Stimulated activated CD4-positive, alpha-beta T cell treated with anti-CD3 and anti-CD28 coated beads, Interleukin-4, amount 100 ng/mL, for 1 hour (primary cell): ENCODE results near the gene CEP72.
"Not testable (repeated sequence)": the region's sequence is repeated elsewhere in the genome, so short reads cannot be mapped to it uniquely, and the experiment has no call there.

Experiments
- DNase-seq: peaks from one replicate; pipeline ENCODE4 v3.0.0-alpha.2; 2020

Gene CEP72

DNA sequence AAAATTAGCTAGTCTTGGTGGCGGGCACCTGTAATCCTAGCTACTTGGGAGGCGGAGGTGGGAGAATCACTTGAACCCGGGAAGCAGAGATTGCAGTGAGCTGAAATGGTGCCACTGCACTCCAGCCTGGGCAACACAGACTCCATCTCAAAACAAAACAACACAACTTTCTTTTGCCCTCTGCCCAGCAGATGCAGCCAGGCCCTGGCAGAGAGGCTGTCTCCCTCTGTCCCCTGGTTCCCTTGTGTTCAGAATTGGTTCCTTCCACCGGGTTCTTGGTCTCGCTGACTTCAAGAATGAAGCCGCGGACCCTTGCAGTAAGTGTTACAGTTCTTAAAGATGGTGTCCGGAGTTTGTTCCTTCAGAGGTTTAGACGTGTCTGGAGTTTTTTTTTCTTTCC is 30.2 kb upstream of the CEP72 start:
- no peak for DNase-seq

DNA sequence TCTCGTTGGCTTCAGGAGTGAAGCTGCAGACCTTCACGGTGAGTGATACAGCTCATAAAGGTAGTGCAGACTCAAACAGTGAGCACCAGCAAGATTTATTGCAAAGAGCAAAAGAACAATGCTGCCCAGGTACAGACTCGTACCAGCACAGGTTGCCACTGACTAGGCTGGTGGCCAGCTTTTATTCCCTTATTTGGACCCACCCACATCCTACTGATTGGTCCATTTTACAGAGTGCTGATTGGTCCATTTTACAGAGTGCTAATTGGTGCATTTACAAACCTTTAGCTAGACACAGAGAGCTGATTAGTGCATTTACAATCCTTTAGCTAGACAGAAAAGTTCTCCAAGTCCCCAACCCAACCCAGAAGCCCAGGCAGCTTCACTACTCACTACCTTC is 29.7 kb upstream of the CEP72 start:
- DNase-seq = not testable (repeated sequence)

DNA sequence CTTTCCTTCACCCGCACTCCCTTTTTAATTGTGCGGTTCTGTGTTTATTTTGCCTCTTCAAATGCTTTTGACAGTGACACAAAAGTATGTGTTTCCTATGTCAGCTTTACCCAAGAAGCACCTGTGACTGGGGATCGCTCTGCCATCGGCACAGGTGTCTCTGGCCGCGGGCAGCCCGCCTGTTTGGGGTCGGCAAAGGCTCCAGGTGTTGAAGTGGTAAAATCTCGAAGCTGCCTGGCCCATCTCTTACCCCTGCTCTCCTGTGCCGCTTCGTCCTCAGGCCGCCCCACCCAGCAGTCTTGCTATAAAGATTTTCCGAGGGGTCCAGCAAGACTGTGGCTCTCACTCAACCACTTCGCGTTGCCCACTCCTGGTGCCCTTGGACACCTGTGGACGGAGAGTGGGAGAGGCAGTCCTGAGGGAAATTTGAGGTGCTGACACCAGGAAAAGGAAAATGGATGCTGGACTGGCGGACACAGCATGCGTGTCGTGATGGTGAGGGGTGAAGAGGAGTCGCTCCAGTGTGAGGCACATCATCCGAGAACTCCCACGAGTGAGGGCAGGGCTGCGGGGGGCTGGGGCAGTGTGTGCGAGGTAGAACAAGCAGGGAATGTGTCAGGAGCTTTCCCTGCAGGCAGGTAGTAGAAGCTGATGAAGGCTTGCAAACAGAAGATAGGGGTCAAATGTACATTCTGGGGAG is 29.1 kb upstream of the CEP72 start:
- DNase-seq = no peak

DNA sequence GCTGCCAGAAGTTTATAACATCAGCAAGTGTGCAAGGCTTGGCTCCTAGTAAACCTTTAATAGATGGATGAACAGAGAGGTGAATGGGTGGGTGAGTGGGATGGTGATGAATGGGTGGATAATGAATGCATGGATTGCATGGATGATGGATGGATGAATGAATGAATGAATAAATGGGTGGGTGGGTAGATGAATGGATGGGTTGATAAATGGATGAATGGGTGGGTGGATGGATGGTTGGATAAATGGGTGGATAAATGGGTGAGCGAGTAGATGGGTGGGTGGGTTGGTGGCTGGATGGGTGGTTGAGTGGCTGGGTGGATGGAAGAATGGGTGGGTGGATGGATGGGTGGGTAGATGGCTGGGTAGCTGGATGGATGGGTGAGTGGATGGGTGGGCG is 28.5 kb upstream of the CEP72 start:
- DNase-seq = no peak

DNA sequence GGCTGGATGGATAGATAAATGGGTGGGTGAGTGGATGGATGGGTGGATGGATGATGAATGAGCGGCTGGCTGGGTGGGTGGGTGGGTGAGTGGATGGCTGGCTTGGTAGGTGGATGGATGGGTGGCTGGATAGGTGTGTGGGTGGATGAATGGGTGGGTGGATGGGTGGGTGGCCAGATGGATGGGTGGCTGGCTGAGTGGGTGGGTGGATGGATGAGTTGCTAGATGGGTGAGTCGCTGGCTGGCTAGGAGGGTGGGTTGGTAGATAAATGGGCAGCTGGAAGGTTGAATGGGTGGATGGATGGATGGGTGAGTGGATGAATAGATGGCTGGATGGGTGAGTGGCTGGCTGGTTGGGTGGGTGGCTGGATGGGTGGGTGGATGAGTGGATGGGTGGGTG is 27.9 kb upstream of the CEP72 start:
- no peak for DNase-seq

DNA sequence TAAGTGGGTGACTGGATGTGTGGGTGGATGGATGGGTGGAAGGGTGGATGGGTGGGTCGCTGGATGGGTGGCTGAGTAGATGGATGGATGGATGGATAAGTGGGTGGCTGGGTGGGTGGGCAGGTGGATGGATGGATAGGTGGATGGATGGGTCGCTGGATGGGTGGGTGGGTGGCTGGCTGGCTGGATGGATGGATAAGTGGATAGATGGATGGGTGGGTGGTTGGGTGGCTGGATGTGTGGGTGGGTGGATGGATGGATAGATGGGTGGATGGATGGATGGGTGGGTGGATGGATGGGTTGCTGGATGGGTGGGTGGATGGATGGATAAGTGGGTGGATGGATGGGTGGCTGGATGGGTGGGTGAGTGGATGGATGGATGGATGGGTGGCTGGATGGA is 27.3 kb upstream of the CEP72 start:
- no peak for DNase-seq

DNA sequence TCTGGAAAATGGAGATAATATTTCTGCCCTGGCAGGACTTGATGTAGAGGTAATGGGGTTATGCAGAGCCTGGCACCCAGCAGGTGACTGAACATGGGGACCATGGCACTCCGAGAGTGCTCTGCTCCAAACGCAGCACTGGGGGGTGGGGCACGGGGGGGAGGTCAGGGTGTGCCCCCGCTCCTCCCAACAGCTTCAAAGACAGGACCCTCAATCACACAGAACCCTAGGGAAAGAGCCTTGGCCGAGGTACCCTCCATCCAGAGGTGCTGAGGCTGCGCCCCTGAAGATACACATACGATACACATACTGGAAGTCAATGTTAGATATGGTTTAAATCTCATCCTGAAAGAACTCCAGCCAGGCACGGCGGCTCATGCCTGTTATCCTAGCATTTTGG is 26.6 kb upstream of the CEP72 start:
- DNase-seq = no peak

DNA sequence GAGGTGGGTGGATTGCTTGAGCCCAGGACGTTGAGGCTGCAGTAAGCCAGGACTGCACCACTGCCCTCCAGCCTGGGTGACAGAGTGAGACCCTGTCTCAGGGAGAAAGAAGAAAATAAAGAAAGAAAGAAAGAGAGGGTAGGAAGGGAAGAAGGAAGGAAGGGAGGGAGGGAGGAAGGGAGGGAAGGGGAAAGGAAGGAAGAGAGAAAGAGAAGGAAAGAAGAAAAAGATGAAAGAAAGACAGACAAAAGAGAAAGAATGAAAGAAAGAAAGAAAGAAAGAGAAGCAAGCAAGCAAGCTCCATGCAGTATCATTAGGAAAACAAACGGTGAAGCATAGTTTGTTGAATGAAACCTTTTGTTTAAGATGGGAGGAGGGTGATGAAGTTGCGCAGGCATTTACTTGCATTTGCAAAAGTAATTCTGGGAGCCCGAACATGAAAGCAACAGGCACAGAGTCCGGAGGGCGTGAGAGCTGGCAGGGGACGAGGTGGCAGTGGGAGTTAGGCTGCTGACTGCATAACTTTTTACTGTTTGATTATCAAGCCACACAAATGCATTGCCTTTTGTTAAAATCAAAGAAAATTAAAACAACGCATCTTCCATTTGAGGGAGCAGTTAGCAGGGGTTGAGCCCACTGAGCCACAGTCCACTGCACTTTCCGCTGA is 26.0 kb upstream of the CEP72 start:
- no peak for DNase-seq

DNA sequence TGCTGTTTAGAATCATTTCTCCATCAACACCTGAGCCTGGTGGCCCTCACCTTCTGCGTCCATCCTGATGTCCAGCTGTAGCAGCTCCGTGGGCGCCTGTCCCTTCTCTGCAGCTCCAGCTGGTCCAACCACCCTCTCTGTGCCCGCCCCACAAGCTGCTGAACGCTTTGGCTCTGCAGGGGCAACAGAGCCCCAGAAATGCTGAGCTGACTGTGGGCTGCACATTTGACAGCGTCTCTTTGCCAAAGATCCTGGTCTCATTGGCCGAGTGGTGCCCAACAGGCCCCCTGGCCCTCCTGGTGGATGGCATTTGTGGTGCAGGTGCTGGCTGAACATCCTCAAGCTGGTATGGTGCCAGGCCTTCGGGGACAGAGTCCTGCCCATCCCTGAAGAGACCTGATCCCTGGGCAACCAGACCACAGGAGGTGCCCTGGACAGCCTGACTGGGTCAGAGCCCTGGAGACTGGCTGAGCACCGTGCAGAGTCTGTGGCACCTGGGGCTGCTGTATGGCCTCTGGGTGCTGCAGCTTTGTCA is 25.3 kb upstream of the CEP72 start:
- no peak for DNase-seq

DNA sequence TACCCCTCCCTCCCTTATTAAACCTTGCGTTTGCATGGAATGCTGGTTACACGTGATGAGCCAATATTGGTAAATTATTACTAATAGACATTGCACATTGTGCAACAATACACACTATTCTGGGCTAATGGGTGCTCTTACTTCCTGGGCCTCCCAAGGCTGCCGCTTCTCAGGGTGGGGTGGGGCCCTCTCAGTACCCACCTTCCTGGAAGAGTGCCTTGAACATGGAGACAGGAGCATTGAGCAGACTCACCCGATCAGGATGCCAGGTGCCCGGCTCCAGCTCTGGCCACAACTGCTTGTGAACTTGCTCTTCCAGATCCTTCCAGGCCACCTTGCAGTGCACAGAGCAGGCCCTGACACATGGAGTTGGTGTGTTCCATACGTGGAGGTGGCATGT is 24.7 kb upstream of the CEP72 start:
- DNase-seq = no peak

DNA sequence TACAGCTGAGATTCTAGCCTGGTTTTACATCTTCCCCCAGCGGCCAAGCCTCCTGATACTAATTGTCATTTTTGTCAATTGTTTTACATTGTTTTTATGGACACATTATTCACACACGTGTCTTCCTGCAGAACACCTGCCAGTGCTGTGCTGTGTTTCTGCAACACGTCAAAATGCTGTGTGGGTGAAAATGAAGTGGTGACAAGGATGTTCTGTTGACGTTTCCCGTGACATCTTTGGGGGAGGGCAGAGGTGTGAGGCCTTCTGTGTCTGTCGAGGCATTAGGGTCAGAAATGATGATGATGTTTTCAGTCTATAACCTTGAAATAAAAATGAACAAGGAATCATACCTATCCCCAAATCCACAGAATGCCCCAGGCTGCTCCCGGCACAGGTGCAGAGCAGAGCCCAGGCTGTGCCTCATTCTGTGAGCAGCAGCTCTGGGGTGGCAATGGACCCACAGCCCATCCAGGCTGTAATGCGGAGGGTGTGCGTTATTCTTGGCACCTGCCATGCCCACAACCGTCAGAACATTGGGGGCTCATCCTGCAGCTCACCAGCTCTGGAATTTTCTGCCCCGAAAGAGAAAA is 23.6 kb upstream of the CEP72 start:
- DNase-seq = no peak

DNA sequence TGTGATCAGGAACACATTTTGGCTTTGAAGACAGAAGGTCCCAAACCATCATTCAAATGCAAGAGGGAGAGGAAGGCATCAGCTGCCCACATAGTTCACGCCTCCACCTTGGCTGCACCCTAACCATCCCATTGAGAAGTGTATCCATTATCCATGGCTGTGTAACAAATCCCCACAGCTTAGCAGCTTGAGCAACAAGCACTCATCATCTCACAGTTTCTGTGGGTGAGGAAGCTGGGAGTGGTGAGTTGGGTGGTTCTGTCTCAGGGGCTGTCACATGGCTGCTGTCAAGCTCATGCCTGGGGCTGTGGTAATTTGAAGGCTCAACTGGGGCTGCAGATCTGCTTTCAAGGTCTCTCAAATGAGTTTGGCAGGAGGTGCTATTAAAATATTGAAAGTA is 23.0 kb upstream of the CEP72 start:
- DNase-seq = no peak

DNA sequence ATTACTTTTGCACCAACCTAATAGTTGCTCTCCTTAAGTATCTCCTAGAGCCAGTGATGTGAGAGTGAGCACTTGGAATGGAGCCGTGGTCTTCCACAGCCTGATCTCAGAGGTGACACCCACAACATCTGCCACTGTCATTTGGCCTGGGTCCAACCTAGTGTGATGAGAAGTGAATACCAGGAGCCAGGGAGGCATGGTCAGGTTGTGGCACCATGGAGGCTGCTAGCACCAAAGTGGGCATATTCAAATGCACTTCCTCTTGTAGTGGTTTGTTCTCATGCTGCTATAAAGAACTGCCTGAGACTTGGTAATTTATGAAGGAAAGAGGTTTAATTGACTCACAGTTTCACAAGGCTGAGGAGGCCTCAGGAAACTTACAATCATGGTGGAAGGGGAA is 22.6 kb upstream of the CEP72 start:
- DNase-seq = no peak

DNA sequence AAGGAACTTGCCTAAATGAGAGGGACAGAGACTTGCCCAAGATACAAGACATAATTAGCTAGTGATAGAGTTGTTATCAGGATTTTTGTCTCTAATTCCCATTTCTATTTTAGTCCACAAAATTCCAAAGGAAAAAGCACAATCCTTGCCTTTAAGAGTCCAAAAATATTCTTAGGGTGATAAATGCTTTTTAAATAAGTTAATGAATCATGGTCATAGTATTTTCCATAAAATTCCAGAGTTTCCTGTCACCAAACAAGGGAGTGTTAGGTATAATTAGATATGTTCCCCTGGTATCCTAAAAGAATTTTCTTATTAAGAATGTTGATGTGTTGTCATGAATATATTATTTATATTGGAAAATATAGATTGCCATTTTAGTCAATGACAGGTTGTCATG is 21.8 kb upstream of the CEP72 start:
- no peak for DNase-seq

DNA sequence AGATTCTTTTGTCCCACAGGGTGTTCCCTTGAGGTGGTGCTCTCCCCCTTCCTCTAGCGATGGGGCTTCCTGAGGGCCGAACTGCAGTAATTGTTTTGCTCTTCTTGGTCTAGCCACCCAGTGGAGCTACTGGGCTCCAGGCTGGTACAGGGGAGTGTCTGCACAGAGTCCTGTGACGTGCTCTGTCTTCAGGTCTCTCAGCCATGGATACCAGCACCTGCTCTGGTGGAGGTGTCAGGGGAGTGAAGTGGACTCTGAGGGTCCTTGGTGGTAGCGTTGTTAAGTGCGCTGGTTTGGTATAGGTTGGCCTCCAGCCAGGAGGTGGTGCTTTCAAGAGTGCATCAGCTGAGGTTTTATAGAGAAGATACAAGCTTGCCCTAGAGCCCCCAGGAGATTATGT is 20.4 kb upstream of the CEP72 start:
- no peak for DNase-seq

DNA sequence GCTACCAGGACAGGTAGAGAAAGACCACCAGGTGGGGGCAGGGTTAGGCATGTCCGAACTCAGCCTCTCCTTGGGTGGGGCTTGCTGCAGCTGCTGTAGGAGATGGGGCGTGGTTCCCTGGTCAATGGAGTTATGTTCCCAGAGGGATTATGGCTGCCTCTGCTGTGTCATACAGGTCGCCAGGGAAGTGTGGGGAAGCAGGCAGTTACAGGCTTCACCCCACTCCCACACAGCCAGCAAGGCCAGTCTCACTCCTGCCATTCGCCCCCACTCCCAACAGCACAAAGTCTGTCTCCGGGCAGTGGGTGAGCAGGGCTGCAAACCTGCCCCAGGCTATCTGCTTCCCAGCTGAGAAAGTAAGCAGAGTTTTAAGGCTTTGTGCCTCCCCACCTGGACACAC is 20.0 kb upstream of the CEP72 start:
- no peak for DNase-seq

DNA sequence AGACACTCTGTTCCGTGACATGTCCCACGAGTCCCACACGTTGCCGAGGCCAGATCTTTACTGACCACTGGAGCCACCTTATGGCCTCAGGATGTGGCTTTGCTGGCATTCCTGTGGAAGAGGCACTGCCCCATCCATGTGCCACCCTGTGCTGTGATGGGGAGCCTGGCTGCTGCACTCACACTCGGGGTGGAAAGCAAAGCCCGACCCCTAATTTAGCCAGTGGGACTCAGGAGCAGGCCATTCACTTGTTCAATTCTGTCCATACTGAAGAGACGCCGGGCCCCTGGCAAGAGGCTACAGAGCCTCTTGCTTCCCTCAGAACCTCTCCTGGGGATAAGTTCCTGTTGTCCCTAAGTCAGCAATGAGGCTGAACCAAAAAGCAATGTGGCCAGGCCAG is 18.6 kb upstream of the CEP72 start:
- DNase-seq = no peak

DNA sequence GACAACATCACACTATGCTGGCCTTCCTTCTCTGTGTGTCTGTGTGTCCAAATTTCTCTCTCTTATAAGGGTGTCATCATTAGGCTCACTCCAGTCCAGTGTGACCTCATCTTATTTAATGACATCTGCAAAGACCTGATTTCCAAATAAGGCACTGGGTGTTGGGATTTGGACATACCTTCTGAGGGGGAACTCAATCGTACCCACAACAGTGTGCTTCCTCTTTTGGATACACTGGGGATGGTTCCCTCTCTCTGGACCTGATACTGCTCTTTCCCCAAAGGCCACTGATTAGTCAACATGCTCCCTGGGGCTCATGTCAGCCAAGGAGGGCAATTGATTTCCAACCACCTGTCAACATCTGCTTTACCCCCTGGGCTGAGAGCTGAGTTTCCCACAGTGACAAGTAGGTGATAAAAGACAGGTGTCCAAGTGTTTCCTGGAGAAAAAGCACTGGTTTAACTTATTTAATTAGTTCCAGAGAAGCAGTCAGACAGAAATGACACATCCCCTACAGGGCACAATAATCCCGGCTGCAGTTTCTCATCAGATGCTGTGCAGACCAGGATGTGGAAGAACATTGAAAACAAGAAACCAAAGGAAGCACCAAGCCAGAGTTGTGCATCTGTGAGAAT is 17.8 kb upstream of the CEP72 start:
- no peak for DNase-seq

DNA sequence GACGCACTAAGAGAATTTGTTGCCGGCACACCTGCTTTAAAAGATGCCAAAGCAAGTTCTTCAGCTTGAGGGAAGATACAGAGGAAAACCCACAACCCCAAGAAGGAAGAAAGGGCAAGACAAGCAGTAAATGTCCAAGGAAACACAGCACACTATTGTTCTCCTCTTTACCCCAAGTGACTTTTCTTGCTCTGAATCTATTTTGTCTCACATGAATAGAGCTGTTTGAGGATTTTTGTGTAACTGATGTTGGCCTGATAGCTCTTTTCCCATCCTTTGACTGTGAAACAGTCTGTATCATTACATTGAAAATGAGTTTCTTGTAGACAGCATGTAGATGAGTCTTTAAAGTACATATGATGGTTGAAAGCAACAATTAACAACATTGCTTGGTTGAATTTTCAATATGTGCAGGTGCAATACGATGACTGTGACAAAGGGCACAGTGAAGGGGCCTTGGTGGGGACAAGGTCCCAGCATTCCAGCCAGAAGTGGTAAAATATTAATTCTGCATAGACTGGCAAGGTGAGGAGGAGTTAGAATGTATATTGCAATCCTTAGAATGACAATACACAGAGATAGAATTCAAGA is 16.8 kb upstream of the CEP72 start:
- DNase-seq = no peak

DNA sequence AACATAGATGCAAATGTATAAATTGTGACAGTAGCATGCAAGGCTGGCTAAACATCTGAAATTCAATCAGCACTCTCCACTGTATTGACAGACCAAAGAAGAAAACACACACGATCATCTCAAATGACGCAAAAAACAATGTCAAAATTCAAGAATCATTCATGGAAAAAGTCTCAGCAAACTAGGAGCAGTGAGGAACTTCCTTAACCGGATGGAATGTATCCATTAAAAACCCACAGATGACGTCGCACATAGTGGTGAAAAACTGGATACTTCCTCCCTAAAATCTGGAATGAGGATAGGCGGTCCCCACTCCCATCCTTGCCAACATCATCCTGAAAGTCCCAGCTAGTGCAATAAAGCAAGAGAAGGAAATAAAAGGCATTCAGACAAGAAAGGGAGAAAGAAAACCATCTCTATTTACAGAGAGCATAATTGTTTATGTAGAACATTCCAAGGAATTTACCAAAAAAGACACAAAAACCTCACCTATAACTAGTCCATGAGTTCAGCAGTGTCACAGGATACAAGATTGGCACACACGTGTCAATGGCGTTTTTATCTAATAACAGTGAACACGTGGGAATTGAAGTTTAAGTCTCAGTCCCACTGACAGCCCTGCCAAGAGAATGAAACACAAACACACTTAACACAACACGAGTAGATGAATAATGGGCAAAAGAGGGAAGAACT is 14.1 kb upstream of the CEP72 start:
- DNase-seq = no peak

DNA sequence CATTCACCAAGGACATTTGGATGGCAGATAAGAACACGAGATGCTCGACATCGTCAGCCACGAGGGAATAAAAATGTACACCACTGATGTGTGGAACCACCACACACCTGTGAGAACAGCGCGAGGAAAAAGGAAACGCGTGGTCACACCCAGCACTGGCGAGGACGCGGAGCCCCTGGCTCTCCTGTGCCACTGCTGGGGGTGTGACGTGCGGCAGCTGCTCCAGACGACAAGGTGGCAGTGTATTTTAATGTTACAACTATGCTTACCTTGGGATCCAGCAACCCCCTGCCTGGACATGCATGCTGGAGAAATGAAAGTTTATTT is 13.6 kb upstream of the CEP72 start:
- DNase-seq = no peak

DNA sequence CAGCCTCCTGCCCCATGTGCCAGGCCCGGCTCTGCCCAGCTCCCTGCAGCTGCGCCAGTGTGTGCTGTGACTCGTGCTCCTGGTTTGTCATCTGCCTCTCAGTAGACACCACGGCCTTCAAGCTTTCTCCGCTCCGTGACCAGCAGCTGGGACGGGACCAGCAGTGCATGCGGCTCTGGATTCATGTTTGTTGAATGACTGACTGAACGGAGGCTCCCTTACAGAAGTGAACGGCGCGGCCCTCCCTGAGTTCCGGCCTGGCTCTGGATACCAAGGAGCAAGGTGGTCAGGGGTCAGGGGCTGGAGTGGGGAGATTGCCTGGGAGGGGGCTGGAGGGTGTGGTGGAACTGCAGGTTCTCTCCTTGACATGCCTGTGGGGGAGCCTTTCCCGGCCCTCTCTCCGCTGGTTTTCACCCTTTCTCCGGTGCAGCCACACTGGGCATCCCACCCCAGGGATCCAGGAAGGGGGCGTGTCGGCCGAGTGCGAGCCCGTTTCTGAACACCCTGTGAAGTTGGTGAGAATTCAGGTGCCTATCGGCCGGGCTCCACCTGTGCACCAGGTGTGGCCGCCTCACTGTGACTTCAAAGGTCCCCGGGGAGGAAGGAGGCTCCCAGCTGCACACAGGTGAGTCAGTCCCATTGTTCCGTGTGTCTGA is 11.1 kb upstream of the CEP72 start:
- no peak for DNase-seq
